Myocyte (in vitro differentiated cells): Measurements from ENCODE around the gene SFXN1. TPM values are rescaled to one million over a fixed set of nuclear protein-coding genes. Genes with fewer than 3 reads are reported as not detected.
"Not testable (repeated sequence)": the region's sequence is repeated elsewhere in the genome, so short reads cannot be mapped to it uniquely, and the experiment has no call there.

Source experiments
- DNase-seq: peaks from one replicate; pipeline ENCODE4 v3.0.0-alpha.2; 2012; ENCODE audit warnings: low read depth
- total RNA-seq: library from RNA; depleted of rRNA; stranded (reverse); fragments of >200 nt; gene quantifications from 2 replicates; pipeline ENCODE4 v1.2.3, GENCODE V29; 2014

Gene SFXN1
- total RNA-seq, 1 donor from 2014 or later, result 45.9 TPM

- DNase-seq, result no peak
Observed at GRCh38 chr5:175493726-175494125, 15.4 kb downstream of the SFXN1 start.

DNA sequence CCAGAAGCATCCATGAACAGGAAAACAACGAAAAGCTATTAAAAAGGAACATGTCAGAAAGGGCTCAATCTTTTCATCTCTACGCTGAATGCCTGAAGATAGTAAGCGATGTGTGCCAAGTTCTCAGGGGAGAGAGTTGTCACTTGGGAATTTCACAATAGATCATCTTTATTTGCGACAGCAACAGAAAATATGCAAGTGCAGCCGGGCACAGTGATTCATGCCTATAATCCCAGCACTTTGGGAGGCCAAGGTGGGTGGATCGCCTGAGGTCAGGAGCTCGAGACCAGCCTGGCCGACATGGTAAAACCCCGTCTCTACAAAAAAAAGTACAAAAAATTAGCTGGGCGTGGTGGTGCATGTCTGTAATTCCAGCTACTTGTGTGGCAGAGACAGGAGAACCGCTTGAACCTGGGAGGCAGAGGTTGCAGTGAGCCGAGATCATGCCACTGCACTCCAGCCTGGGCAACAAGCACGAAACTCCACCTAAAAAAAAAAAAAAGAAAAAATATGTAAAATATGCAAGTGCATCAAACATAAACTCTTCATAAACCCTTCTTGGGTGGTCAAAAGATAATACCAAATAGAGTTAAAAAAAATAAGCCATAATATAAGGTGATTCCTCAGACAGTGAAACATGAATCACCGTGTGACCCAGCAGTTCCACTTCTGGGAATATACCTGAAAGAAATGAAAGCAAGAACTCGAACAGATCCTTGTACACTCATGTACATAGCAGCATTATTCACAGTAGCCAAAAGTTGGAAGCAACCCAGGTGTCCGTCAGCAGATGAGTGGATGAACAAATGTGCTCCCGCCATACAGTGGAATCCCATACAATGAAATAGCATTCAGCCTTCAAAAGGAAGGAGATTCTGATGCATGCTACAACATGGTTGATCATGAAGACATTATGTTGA is 16.2 kb downstream of the SFXN1 start:
- DNase-seq, result no peak

DNA sequence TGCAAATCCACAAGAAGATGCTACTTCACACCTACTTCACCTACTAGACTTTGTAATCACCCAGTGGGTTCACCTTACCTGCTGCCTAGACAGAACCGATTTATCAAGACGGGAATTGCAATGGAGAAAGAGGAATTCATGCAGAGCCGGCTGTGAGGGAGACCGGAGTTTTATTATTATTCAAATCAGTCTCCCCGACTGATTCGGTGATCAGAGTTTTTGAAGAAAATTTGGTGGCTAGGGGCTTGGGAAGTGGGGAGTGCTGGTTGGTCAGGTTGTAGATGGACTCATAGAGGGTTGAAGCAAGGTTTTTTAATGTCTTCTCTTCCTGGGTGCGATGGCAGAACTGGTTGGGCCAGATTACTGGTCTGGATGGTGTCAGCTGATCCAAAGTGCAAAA is 23.4 kb downstream of the SFXN1 start:
- no peak for DNase-seq

DNA sequence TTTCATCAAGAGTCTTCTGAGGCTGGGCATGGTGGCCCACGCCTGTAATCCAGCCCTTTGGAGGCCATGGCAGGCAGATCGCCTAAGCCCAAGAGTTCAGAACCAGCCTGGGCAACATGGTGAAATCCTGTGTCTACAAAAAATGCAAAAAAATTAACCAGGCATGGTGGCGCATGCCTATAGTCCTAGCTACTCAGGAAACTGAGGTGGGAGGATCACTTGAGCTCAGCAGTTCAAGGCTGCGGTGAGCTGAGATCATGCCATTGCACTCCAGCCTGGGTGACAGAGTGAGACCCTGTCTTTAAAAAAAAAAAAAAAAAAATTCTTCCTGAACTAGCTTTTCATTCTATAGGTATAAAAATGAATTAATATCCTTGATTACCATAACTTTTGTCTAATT is 29.3 kb downstream of the SFXN1 start:
- DNase-seq, result not testable (repeated sequence)

DNA sequence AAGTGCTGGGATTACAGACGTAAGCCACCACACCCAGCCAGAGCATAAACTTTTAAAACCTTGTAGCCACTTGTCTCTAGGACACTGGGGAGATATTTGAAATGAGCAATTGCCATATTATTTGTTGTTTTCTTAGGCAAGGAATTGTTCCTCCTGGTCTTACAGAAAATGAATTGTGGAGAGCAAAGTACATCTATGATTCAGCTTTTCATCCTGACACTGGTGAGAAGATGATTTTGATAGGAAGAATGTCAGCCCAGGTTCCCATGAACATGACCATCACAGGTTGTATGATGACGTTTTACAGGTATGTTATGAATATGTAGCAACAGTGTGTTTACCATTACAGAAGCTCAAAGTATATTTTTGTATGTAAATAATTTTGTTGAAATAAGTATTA is 30.5 kb downstream of the SFXN1 start:
- DNase-seq, result no peak

GRCh38 chr5:175513297-175513696 is 34.9 kb downstream of the SFXN1 start:
- DNase-seq, result no peak

GRCh38 chr5:175513726-175514125 is 35.4 kb downstream of the SFXN1 start:
- no peak for DNase-seq

- DNase-seq, result no peak
Observed at GRCh38 chr5:175516933-175517823, 38.8 kb downstream of the SFXN1 start.

DNA sequence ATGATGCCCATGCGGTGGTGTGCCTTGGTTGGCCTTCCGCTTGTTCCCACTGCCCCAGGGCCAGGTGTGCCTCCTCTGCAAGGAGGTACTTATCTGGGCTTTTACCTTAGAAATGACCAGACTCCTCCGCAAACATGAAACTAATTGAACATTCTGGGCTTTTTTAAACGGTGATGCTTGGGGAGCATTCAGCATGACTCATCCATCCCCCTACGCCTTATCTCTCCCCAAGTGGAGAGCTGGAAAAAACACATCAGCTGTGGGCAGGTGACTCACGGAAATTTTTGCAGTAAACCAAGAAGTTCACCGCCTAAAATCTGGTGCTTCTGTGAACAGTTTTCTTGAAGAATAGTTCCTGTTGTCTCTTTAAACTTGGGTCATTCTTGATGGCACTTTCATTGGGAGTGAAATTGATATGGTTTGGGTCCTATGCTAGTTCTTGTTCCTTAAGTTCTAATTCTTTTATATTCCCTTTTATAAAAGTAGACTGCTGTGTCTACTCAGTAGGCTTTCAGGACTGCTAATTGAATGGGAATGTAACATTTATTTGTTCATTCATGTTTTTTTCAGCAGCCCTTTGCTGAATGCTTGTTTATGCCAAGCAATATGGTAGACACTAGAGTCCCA is 39.6 kb downstream of the SFXN1 start:
- no peak for DNase-seq

GRCh38 chr5:175519006-175519405 is 40.6 kb downstream of the SFXN1 start:
- no peak for DNase-seq

DNA sequence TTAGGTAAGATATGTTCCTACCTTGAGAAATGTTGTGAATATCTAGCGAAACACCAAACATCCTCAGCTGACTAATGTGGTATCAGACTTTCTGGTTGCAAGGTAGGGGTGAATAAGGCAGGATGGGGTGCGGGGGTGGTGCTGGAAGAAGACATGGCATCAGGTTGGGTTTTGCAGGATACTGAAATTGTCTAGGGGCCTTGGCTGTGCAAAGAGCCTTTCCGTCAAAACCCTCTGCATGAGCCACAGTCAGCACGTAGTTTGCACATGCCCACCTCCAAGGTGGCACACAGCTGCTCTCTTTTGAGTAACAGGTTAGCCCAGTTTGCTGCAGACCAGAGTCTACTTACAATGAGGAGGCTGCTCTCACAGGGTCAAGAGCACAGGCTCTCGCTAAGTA is 42.0 kb downstream of the SFXN1 start:
- no peak for DNase-seq

GRCh38 chr5:175520873-175521272 is 42.5 kb downstream of the SFXN1 start:
- DNase-seq, result no peak

DNA sequence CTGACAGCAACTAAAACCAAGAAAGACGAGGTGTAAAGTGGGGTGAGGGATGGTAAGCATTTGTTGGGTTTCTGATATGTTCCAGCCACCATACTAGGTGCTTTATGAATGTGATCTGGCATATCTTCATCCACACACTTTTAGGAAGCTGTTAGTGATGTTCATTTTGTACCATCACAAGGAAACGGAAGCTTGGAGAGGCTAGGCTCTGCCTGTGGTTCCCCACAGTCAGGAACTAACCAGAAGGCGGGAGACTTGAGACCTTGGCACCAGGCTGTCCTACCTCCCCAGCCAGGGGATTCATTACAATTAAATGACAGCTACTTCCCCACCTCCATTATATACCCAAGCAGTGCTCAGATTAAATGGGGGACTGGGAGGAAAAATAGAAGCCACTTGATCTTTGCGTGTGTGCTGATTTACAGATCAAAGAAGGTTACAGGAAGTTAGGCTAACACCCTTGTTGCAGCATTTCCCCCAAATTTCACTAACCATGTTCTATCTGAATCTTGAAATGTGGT is 43.0 kb downstream of the SFXN1 start:
- DNase-seq, result no peak

DNA sequence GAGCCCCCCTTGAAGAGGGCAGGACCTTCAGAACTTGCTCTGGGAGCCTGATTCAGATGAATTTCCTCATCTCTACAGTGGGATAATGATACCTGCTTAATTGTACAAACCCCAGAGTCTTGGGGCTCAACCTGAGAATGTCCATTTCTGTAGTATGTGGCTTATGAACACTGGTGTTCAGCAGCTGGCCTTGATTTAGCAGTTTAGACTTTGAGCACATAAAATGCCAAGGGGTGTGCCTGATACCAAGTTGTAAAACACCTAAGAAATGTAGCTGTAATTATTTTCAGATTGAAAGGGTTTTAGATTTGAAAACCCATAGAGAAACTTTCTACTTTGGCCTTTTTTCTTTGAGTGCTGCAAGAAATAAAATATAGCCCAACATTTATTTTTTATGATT is 44.9 kb downstream of the SFXN1 start:
- no peak for DNase-seq

- no peak for DNase-seq
Observed at GRCh38 chr5:175524211-175524610, 45.9 kb downstream of the SFXN1 start.

DNA sequence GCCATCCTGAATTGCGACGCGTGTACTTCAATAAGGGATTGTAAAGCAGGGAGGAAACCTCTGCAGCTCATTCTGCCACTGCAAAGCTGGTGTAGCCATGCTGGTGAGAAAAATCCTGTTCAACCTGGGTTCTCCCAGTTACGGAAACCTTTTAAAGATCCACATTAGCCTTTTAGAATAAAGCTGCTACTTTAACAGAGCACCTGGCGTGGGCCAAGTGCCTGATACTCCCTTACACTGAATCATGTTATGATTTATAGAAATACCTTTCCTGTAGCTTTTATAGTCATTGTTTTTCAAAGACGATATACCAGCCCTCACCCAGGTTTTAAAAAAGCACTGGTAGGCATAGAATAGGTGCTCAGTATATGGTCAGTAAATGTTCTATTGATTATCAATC is 48.3 kb downstream of the SFXN1 start:
- no peak for DNase-seq

DNA sequence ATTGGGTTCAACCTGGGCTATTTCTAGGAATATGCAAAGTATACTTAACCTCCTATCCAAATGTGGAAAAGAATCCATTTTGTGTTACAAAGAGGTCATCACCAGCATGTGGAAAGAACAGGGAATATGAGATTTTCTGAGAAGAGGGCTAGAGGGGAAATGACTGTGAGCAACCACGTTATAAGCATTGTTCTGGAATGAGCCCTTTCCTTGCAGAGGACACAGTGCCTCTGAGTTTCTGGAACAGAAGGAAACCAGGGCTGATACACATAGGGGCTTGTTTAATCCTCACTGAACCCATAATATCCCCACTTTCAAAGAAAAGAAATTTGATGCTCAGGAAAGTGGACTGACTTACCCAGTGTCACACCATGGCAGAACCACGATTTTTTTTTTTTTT is 53.0 kb downstream of the SFXN1 start:
- no peak for DNase-seq

- DNase-seq, result peak; percentile 73
Observed at GRCh38 chr5:175534070-175534932, 55.9 kb downstream of the SFXN1 start.

DNA sequence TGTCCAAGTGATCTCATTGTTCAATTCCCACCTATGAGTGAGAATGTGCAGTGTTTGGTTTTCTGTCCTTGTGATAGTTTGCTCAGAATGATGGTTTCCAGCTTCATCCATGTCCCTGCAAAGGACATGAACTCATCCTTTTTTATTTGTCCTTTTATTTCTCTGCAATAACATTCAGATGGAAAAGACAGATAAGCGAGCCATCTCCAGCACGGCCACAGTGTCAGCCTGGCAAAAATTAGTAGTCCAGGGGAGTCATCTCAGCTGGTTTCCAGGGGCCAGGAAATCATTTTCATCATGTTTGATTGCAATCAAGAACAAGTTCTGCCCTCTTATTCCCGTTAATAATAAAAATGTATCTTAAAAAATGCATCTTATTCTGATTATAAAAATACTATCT is 57.0 kb downstream of the SFXN1 start:
- DNase-seq, result not testable (repeated sequence)

GRCh38 chr5:175535796-175536195 is 57.4 kb downstream of the SFXN1 start:
- DNase-seq, result no peak

- no peak for DNase-seq
Observed at GRCh38 chr5:175538576-175538975, 60.2 kb downstream of the SFXN1 start.
